NCI-H2107 (cell line): ENCODE results near the gene LIN7A.

Source experiments
- DNase-seq: peaks from one replicate; lab custom pipeline; 2025; lab: John Stamatoyannopoulos, UW

Gene LIN7A

DNA sequence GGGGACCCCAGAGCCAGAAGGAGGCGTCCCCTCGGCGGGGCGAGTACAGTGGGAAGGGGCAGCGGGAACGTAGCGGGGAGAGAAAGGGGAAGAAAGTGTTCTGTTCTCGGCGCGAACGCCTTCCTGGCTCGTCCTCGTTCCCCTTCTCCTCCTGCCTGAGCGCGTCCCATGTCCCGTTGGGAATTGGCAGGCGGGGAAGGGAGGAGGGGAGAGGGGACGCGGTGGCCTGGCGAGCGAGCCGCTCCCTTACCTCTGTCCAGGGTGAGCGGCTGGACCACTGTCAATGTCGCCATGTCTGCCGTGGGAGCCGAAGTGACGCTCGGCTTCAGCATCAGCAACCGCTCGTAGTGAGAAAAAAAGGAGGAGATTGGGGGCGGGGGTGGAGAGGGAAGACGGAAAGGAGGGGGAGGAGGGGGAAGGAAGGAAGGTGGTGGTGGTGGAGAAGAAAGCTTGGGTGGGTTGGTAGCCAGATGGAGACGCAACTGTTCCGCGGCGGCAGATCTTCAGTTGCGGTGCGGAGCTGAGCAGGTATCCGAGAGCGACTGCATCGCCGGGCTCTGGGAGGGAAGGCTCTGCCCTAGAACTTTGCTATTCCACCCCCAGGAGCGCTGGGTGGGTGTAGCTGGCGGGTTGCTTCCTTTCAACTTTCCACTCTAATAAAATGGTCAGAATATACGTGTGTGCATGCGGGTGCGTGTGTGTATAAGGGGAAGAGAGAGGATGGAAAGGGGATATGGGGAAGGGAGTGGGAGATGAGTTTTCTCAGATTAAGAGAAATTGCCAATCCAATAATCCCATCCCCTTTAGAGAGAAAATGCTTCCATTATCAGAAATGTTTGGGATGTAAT is at the start of gene LIN7A:
Gene LIN7A (minus strand): TSS at position 544 of the 848 bp plus-strand sequence. CDS start 212 bp downstream, at position 332.
- DNase-seq: peak; percentile 44

GRCh38 chr12:80986224-80986623 is 48.5 kb upstream of the LIN7A start:
- DNase-seq: no peak

DNA sequence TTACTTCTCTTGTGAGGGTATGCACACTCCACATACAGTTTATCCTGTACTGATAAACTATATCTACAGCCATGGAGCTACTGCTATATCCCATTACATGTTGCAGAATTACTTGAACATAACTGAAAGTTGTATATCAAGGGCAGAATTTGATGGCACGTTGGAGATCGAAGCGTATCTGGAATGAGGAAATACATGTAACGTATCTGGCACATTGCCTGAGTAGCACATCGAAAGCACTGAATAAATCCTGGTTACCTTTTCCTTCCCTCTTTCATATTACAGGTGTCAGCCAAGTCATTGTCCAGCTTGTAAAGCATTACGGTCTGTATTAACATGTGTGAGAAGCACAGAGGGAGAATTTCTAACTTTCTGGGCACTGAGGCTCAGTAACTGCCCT is 42.1 kb upstream of the LIN7A start:
- no peak for DNase-seq

DNA sequence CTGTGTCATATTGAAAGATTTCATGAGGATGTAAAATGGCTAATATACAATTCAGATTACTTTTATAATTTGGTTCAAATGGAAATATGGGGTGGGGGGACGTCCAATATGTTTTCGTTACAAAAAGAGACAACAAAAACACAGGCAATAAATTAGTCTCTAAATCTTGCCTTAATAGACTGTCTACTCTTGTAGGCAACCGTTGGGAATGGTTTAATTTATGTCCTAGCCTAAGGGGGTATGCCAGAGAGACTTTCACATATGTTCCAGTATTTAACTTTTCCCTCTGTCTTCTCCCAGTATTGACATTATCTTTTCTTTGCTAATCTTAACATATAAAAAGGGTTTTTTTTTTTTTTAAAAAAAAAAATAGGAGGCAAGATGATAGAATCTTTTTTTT is 41.5 kb upstream of the LIN7A start:
- no peak for DNase-seq

GRCh38 chr12:80977346-80977745 is 39.6 kb upstream of the LIN7A start:
- no peak for DNase-seq

DNA sequence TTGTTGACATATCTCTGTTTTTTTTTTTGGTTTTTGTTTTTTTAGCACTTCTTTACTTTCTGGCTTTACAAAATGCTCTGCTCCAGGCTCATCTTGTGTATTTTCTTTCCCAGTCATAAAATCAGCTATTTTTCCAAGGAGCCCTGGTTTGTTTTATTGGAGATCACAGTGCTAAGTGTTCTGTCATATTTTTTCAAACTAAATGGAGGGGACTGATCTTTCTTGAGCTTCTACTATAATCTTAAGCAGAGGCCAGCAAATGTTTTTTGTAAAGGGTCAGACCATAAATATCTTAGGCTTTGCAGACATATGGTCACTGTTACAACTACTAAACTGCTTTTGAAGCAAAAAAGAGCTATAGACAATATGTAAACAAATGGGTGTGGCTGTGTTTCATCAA is 30.6 kb upstream of the LIN7A start:
- DNase-seq: no peak

DNA sequence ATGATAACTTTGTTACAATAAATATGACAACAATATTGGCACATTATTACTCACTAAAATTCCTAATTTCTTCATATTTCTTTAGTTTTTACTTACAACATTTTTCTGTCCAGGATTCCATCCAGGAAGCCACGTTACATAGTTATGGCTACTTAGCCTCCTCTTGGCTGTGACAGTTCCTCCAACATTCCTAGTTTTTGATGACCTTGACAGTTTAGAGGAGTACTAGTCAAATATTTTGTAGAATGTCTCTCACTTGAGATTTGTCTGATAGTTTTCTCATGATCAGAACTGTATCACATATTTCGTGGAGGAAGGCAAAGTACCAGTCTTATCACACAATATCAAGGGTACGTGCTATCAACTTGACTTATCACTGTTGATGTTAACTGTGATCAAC is 29.8 kb upstream of the LIN7A start:
- no peak for DNase-seq

- no peak for DNase-seq
Measured at GRCh38 chr12:80966001-80966400, 28.3 kb upstream of the LIN7A start.

DNA sequence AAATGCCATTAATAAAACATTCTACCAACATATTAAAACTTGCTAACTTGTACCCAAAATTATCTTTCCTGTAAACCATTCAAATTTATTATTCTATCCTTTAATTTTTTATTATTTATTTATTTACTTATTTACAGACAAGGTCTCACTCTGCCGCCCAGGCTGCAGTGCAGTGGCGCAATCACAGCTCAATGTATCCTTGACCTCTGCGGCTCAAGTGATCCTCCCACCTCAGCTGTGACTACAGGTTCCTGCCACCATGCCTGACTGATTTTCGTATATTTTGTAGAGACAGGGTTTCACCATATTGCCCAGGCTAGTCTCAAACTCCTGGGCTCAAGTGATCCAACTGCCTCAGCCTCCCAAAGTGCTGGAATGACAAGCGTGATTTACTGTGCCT is 20.4 kb upstream of the LIN7A start:
- DNase-seq: no peak

GRCh38 chr12:80954857-80955520 is 17.3 kb upstream of the LIN7A start:
- no peak for DNase-seq

DNA sequence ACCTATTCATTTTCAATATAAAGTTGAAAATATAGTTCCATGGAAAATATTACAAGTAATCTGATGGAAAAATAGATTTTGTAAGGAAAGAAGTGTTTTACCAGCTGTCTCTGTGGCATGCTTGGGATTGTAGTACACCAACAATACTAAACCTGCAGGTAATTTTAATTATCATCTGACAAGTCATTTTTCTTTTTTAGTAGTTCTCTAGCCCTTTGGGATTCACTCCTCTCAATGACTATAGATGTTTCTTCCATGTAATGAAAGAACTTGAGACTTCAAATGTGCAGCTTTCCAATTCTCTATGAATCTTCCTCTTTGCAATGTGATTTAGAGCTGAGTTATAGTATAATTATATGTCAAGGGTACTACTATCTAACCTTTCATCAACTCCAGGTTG is 14.7 kb upstream of the LIN7A start:
- DNase-seq: no peak

DNA sequence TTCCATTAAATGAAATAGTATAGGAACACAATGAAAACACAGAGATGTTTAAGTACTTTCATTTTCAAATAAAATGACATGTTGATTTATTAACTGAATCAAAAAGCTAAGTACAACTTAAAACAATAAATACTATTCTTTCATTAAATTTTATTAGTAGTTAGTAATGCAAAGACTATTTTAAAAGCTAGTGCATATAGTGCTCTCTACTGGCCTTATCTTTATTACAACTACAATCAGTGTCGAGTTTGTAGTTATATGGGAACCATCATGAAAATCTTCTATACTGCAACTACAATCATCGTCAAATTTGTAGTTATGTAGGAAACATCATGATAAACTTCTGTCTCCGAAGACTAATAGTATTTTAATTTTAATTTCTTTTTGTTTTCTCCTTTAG is 8.9 kb upstream of the LIN7A start:
- DNase-seq: no peak

- DNase-seq: no peak
Measured at GRCh38 chr12:80943338-80943737, 5.6 kb upstream of the LIN7A start.

DNA sequence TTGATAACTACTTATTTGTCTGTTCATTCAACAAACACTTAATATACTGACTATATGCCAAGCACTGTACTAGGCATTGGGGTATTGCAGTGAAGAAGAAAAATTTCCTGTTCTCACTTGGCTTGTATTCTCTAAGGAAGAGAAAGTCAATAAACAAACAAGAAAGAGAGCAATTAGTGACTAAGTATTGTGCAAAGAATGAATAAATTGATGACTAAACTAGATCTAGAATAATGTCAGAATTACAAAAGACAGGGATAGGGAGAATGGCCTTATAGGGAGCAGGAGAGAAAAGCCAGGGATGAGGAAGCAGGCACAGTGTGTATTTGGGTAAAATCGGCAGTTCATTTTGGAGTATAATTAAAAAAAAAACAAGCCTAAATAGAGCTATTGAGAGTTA is 4.2 kb upstream of the LIN7A start:
- no peak for DNase-seq

DNA sequence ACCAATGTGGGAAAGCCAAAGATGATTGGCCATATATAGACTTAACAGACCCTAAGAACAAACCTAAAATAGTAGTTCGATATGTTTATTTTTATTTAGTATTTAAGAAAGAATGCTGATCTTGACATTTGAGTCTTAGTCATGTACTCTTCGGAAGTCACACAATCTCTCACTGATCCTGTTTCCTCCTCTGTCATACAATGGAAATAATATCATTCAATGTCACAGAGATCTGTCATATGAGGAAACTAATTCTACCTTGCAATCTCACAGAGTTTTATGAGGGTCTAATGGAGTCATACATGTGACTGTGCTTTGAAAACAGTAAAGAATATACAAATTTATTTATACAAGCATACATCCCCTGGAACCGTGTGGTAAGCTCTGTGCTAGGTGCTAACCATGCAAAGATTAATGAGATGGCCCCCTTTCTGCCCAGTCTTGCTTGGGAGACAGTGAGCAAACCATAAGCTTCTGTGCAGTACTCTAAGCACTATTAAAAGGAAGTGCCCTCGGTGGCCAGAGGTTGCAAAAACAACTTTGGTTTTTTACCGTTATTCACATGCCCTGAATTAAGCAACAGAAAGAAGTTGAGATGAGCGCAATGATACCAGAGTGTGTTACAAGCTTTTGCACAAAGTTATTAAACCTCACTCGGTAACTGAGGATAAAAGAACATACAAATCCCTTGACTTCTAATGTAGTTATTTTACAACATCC is 1.7 kb upstream of the LIN7A start:
- no peak for DNase-seq

GRCh38 chr12:80938397-80938796 is 663 bp upstream of the LIN7A start:
- DNase-seq: no peak

DNA sequence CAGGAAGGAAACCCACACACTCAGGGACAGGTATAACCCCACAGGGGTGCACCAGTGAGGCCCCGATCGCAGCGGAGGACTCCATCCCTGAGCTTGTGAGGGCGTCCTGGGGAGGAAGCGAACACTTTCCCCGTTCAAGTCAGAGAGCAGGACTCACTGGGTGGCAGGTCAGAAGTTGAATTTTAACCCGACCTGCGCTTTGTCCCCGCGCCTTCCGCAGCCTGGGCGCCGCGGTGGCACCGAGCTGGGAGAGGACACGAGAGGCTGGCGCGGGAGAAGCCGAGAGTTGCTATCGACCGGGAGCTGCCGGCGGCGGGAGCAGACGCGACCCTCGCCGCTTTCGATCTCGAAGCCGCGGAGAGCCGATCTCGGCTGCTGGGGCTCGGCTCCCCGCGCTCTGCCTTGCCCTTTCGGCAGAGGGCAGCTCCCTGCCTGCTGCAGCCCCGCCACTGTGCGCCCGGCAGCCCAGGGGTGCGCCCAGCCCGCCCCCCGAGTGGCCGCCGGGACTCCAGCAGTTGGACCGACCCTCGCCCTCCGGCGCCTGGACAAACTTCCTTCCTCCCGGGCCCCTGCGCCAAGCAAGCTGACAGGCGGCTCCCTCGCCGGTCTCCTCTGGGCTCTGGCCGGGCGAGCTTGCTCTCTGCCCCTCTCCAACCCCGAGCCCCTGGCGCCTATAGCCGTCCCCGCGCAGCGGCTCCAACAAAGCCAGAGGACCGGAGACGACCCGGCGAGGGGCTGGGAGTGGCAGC is 918 bp downstream of the LIN7A start:
- DNase-seq: no peak

- peak; percentile 56 for DNase-seq
Measured at GRCh38 chr12:80936353-80936641, 1.4 kb downstream of the LIN7A start.

- DNase-seq: no peak
Measured at GRCh38 chr12:80935111-80935510, 2.6 kb downstream of the LIN7A start.

DNA sequence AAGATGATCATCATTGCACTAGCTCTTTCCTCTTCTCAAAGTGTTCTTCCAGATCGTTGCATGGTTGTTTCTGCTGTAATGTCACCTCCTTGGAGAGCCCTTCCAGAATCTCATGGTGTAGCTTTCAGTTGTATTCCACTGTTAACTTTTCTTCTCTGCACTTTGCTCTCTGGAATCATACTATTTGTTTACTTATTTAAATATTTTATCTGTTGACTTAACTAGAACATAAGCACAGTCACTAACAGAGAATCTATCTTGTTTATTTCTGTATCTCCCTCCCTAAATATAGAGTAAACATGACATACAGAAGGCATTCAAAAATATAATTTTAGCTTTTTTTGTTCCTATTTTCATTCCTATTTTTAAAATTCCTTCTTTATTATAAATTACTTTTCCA is 11.8 kb downstream of the LIN7A start:
- no peak for DNase-seq

- no peak for DNase-seq
Measured at GRCh38 chr12:80925237-80925636, 12.5 kb downstream of the LIN7A start.

- DNase-seq: no peak
Measured at GRCh38 chr12:80924437-80924836, 13.3 kb downstream of the LIN7A start.
